ENCODE data around the gene RBM4. TPM values are rescaled to one million over a fixed set of nuclear protein-coding genes. Genes with fewer than 3 reads are reported as not detected.

Gene RBM4
- polyA plus RNA-seq, 3 donors: 79.9 to 103 (median 97.5) TPM

- H3K27ac ChIP-seq (ENCODE audit: low read depth, low read length): no peak overlapping the region
- WGBS, 3 donors: 82 to 84% (median 83%) methylated on average over 8 of the region's 8 CpGs
Measured at GRCh38 chr11:66683877-66684276, 45.4 kb downstream of the RBM4 start.

- H3K27ac ChIP-seq (ENCODE audit: low read depth, low read length): no peak overlapping the region
- whole genome bisulfite sequencing, 3 donors: 91 to 100% (median 91%) methylated on average over 2 of the region's 2 CpGs
Measured at GRCh38 chr11:66684635-66685034, 46.1 kb downstream of the RBM4 start.

GRCh38 chr11:66685276-66686099, 47.0 kb downstream of the RBM4 start:
- 84 to 88% (median 87%) methylated on average over 27 of the region's 27 CpGs for WGBS, 3 donors
- H3K27ac ChIP-seq (ENCODE audit: low read depth, low read length): no peak overlapping the region

GRCh38 chr11:66686100-66686785, 47.7 kb downstream of the RBM4 start:
- WGBS, 3 donors: 85 to 88% (median 87%) methylated on average over 15 of the region's 15 CpGs

GRCh38 chr11:66686801-66687750, 48.6 kb downstream of the RBM4 start:
- WGBS, 3 donors: 88 to 95% (median 93%) methylated on average over 33 of the region's 33 CpGs
- no peak overlapping the region for H3K27ac ChIP-seq (ENCODE audit: low read depth, low read length)

More at GRCh38 chr11:66686100-66686785, 47.7 kb downstream of the RBM4 start:
- H3K27ac ChIP-seq (ENCODE audit: low read depth, low read length): no peak overlapping the region

- 87% methylated on average over 13 of the region's 13 CpGs for WGBS, 3 donors
- H3K27ac ChIP-seq (ENCODE audit: low read depth, low read length): no peak overlapping the region
Measured at GRCh38 chr11:66687831-66688281, 49.4 kb downstream of the RBM4 start.

- 85% methylated on average over 28 of the region's 28 CpGs for WGBS, 3 donors
- no peak overlapping the region for H3K27ac ChIP-seq (ENCODE audit: low read depth, low read length)
Measured at GRCh38 chr11:66688561-66689534, 50.3 kb downstream of the RBM4 start.

- WGBS, 3 donors: 93 to 94% (median 93%) methylated on average over 28 to 32 of the region's 32 CpGs
- H3K27ac ChIP-seq (ENCODE audit: low read depth, low read length): no peak overlapping the region
Measured at GRCh38 chr11:66689661-66690590, 51.4 kb downstream of the RBM4 start.

GRCh38 chr11:66691311-66691980, 52.9 kb downstream of the RBM4 start:
- no peak overlapping the region for H3K27ac ChIP-seq (ENCODE audit: low read depth, low read length)
- WGBS, 3 donors: 92 to 93% (median 92%) methylated on average over 37 to 38 of the region's 38 CpGs

GRCh38 chr11:66692446-66692845, 53.9 kb downstream of the RBM4 start:
- no peak overlapping the region for H3K27ac ChIP-seq (ENCODE audit: low read depth, low read length)
- 93 to 94% (median 93%) methylated on average over 17 to 18 of the region's 18 CpGs for WGBS, 3 donors

GRCh38 chr11:66692871-66693331, 54.4 kb downstream of the RBM4 start:
- no peak overlapping the region for H3K27ac ChIP-seq (ENCODE audit: low read depth, low read length)
- 86 to 93% (median 86%) methylated on average over 20 of the region's 20 CpGs for WGBS, 3 donors

- no peak overlapping the region for H3K27ac ChIP-seq (ENCODE audit: low read depth, low read length)
- 92 to 94% (median 93%) methylated on average over 15 of the region's 15 CpGs for WGBS, 3 donors
Measured at GRCh38 chr11:66693356-66694055, 55.0 kb downstream of the RBM4 start.

- H3K27ac ChIP-seq (ENCODE audit: low read depth, low read length): no peak overlapping the region
- 85 to 97% (median 92%) methylated on average over 13 of the region's 13 CpGs for WGBS, 3 donors
Measured at GRCh38 chr11:66694056-66694410, 55.5 kb downstream of the RBM4 start.

- WGBS, 3 donors: 15 to 20% (median 17%) methylated on average over 6 of the region's 6 CpGs
- no peak overlapping the region for H3K27ac ChIP-seq (ENCODE audit: low read depth, low read length)
Measured at GRCh38 chr11:66694732-66695207, 56.3 kb downstream of the RBM4 start.
